ENCODE results near the gene KCNMA1. TPM values are rescaled to one million over a fixed set of nuclear protein-coding genes. Genes with fewer than 3 reads are reported as not detected.

Gene KCNMA1
- total RNA-seq, 1 experiment from 2014 or later: not detected

DNA sequence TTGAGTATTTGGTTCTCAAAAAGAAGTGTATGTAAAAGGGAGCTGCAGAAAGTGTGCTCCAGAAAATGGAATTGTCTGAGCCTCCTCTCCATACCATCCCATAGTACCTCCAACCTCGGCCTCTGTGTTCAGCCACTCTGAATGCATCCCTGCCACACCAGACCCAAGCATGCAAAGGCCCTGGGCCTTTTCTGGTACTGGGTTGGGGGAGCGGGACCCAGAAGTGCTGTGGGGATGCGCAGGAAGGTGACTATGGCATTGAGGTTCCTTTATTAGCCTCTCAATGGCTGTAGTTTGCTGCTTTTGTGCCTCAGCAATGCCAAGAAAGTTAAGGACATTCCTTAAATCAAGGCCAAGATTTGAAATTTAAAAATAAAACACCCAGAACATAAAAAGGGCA, 2.1 kb upstream of the KCNMA1 start:
- in situ Hi-C loops (cut with HindIII; ENCODE audit: low pct_unique_long_range_greater_than_20kb, low sequenced_read_pairs): no loop called here
- no peak for DNase-seq (ENCODE audit: low read depth, low spot score)

DNA sequence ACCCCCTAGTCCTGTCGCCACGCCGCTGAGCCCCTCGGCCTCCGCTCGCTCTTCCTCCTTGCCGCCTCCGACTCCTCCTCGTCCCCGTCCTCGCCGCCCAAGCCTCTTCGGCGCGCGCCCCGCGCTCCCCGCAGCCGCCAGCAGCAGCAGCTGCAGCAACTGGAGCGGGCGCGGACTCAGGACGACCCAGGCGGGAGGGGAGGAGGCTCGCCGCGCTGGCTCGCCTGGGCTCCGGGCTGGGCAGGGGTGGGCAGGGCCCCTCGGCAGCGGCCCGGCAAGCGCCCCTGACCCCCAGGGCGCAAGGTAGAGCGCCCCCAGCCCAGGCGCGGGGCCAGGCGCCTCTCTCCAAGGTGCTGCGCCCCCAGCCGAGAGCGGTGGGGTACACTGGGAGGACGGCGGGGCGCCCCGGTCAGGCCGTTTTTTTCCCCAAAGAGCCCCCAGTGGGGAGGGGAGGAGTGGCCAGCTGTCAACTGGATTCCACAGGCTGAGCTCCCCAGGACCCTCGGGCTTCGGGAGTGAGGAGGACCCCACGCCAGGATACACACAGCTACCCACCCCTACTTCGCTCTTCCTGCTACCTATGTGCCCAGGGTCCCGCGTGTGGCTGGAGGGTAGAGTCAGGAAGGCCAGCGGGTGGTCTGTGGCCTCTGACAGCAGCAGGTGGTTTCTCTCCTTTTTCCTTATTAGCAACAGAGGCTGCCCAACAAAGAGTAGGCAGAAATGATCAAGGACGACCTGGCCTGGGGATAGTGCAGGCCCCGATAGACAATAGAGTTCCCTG, 903 bp upstream of the KCNMA1 start:
- in situ Hi-C loops (cut with HindIII; ENCODE audit: low pct_unique_long_range_greater_than_20kb, low sequenced_read_pairs): no loop called here
- DNase-seq (ENCODE audit: low read depth, low spot score): no peak

DNA sequence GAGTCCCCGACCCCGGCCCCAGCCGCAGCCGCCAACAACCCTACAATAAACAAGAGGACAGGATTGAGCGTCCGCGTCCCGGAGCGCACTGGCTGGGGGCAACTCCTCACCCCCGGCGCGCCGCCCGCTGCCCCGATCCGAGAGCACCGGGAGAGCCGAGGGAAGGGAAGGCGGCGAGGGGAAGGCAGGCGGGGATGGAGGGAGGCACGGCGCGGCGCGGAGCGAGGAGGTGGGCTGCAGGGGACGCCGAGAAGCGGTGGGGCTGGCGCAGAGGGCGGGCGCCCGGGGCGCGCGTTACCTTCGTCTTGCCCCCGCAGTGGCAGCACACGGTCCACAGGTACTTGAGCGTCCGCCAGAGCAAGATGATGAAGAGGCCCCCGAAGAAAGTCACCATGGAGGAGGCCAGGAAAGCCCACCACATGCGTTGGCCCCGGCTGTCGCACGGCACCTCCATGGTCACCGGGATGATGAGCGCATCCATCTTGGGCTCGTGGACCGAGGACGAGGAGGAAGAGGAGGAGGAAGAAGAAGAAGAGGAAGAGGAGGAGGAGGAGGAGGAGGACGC, 559 bp downstream of the KCNMA1 start:
- no peak for DNase-seq (ENCODE audit: low read depth, low spot score)
- in situ Hi-C loops (cut with HindIII; ENCODE audit: low pct_unique_long_range_greater_than_20kb, low sequenced_read_pairs): no loop called here

DNA sequence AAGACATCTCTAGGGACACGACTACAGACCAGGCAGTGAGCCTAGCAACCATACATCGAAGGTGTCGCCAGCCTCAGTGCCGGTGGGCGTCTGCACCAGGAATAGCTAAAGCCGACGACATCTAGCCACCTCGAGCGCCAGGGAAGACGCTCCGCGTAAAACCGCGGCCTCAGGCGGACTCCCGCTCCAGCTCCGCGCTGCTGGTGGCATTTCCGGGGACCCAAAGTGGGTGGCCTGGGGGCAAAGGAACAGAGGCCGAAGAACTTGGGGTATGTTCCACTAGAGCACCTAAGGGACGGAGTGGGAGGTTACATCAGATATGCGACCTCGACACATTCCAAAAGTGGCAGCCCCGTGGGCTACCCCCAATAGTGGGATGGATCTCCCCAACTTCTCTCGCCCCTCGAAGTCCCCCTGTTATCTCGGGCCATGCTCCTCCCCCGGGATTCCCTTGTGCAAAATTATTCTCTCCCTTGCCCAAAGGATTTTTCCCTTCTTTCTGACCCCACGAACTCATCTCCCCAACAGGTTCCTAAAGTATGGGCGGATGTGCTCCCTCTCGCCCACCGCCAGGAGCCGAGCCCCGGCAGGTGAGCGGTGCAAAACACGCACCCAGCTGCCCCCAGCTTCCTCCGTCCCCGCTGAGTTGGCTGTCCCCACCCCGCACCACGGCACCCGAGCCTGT, 1.2 kb downstream of the KCNMA1 start:
- in situ Hi-C loops (cut with HindIII; ENCODE audit: low pct_unique_long_range_greater_than_20kb, low sequenced_read_pairs): no loop called here
- no peak for DNase-seq (ENCODE audit: low read depth, low spot score)

DNA sequence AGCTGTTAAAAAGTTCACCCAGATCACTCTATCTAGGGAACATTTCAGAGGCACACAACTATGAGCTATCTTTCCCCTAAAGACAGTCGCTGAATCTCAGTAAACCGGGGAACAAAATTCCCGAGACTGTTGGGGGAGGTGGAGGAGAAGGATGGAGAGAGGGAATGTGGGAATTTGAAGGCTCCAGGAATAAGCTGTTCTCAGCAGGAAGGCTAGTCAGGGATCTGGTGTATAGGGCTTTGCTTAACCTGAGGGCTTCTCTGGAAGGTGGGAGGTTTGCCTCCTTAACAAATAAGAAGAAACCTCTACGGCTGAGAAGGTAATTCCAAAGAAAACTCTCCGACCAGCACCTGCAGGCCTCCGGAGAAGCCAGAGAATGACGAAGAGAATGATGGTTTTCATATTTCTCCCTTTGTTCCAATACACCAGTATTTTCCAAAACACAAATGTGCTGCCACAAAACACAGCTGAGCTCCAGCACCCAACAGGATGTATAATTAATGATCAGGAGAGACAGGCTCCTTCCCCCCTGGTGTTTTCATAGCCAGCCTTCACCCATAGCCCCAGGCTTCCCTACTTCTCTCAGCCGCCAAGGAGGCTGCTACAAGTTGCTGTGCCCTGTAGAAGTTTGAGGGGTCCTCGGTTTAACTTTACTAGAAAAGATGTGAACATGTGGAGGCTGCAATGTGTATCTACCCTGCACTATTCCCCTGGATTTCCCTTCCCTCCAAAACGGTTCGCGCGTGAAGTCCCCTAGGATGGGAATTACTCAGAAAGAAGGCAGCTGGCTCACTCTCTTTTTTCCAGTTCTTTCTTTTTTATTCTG, 2.0 kb downstream of the KCNMA1 start:
- no peak for DNase-seq (ENCODE audit: low read depth, low spot score)
- in situ Hi-C loops (cut with HindIII; ENCODE audit: low pct_unique_long_range_greater_than_20kb, low sequenced_read_pairs): no loop called here

DNA sequence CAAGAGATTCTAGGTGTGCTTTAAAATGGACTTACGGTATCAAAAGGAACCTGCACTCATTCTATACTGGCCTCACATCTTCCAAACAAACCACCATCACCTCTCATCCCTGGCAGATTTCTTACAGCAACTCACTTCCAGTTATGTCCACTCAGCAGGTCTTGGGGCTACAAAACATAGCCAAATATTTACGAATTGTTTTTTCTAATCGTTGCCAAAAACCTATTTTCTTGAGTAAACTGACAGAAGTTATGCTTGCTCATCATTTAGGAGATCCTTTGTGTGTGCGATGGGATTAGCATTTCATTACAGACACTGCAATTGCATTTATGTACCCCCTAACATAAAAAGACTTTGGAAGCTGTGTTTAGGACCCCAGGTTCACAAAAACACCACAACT, 2.7 kb downstream of the KCNMA1 start:
- DNase-seq (ENCODE audit: low read depth, low spot score): no peak
- in situ Hi-C loops (cut with HindIII; ENCODE audit: low pct_unique_long_range_greater_than_20kb, low sequenced_read_pairs): no loop called here

DNA sequence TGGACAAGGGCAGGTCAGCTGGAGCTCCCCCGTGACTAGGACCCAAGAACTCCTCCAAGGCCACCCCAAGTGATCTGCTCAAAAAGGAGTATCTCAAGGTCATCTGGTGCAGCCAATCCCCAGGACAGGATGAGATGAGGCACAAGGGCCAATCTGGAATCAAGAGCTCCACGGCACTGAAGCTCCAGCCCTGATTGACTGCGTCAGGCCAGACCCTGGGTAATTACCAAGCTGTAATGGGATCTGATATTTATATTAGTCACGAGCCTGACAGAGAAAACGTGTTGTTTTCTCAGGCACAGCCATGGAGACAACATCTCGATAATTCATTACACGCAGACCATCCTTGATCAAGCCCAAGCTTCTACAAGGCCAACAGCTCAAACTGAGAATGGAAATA, 4.2 kb downstream of the KCNMA1 start:
- in situ Hi-C loops (cut with HindIII; ENCODE audit: low pct_unique_long_range_greater_than_20kb, low sequenced_read_pairs): no loop called here

DNA sequence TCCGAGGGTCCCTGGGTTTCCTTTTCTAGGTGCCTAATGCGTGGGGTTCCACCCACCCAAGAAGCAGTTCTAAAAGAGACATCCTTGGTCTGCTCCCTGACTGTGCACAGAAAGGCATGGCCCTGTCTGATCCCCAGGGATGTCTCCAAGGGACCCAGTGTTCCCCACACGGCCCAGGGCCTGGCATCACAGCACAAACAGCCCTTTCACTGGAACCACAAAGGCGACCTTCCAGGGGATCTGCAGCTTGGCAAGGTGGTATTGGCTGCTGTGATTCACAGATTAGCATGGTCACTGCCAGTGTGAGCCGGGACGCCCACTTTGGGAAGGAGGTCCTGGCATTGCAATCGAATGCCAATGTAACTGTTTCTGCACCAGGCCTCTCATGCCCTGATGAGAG, 6.4 kb downstream of the KCNMA1 start:
- DNase-seq (ENCODE audit: low read depth, low spot score): no peak
- in situ Hi-C loops (cut with HindIII; ENCODE audit: low pct_unique_long_range_greater_than_20kb, low sequenced_read_pairs): no loop called here

More for the DNA sequence above, 4.2 kb downstream of the KCNMA1 start:
- no peak for DNase-seq (ENCODE audit: low read depth, low spot score)

DNA sequence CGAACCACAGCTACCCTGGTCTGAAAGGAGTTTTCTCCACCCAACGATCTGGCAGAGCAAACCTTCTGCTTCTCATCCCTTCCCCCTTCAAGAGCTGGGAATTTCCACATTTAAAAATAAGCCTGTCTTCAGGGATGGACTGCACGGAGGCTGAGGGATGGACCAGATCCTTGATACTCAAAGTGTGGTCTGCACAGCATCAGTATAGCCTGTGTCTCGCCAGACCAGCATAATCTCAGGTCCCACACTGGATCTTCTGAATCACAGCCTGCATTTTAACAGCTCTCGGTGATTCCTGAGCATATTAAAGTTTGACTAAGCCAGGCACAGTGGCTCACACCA, 7.1 kb downstream of the KCNMA1 start:
- in situ Hi-C loops (cut with HindIII; ENCODE audit: low pct_unique_long_range_greater_than_20kb, low sequenced_read_pairs): no loop called here
- DNase-seq (ENCODE audit: low read depth, low spot score): no peak

DNA sequence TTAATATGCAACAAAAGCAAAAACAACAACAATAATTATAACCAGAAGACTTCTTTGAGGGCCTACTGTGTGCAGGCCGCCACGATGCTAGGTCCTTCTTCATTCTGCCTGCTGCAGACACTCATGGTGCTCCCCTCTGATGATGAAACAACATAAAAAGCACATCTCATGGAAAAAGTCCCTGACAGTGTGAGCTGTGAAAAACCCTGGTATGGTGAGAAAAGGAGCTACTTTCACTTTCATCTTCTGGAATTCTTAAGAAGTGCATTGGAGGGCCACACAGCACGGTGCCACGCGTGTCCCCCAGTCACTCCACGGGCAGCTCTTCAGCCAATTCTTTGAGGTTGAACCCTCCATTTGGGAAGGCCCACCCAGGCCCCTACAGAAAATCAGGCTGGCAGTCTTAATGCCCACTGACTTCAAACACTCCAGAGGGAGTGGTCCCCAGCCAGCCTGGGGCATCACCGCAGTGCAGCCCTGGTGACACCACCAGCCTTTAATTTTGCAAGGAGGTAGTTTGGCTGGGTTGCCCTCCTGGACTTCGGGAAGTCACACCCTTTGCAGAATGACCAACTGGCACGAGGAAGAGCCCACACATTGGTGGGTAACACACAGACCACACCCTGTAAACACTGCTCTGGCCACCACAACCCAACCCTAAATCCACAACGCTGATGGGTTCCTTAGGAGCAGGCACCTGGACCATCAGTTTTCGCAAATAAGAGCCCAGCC, 7.7 kb downstream of the KCNMA1 start:
- in situ Hi-C loops (cut with HindIII; ENCODE audit: low pct_unique_long_range_greater_than_20kb, low sequenced_read_pairs): no loop called here
- DNase-seq (ENCODE audit: low read depth, low spot score): no peak

DNA sequence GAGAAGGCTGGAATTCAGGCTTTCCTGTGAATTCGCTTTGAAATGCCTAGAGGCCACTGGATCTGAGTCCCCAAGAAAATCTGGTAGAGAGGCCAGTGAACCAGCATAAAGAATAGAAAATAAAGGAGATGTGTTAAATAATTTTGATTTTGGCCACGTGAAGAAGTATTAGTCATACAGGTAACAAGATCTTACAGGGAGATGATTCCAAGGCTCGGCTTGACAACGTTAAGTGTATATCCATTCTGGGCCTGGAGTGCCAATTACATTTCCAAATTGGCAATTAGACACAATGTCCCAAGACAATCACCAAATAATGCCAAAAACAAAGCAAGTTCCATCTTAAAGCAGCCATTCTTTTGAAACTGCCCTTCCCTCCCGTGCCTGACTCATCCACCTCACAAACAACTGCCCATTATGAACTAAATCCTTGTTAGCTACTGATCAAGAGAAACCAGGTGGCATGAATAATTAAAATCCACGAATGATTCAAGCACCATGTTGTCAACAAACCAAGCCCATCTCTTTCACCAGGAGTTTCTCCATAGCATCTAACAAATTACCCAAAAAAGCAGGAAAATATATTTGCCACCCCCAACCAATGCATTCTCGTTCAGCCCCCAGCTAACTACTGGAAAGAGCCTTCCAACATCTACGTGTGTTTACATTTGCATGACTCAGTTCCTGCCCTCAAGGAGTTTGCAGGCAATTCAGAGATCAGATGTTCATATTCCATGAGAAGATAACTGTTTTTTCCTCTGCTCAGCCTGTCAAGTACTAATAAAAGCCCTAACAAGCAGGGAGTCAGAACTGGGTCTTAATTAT, 8.5 kb downstream of the KCNMA1 start:
- DNase-seq (ENCODE audit: low read depth, low spot score): no peak
- in situ Hi-C loops (cut with HindIII; ENCODE audit: low pct_unique_long_range_greater_than_20kb, low sequenced_read_pairs): no loop called here

DNA sequence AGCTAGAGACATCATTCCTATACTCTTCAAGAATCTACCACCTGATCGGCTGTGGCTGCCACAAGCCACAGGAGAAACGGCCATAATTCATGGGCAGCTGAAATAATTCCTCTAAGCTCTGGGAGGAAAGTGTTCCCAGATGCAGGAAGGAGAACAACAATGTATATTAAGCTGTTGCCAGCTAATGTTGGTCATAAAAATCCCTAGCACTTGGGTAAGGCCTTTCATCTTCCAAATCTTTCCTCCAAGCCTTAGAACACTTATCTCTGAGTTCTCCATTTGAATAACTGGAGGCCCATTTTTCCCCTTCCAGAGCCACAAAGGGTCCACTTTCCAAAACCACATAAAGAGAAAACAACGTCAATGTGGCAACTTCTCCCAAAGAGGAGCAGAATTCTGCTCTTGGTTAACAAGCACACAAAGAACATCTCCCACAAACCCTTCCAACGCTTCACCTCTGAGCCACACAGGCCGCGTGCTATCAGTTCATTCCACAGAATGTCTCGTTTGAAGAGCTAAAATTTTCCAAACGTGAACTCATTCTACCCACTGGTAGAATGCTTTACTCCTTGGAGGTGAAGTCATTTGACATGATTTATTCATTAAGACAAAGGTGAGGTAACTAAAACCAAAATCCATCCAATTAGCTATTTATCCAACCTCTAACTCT, 11.2 kb downstream of the KCNMA1 start:
- DNase-seq (ENCODE audit: low read depth, low spot score): no peak
- in situ Hi-C loops (cut with HindIII; ENCODE audit: low pct_unique_long_range_greater_than_20kb, low sequenced_read_pairs): no loop called here

DNA sequence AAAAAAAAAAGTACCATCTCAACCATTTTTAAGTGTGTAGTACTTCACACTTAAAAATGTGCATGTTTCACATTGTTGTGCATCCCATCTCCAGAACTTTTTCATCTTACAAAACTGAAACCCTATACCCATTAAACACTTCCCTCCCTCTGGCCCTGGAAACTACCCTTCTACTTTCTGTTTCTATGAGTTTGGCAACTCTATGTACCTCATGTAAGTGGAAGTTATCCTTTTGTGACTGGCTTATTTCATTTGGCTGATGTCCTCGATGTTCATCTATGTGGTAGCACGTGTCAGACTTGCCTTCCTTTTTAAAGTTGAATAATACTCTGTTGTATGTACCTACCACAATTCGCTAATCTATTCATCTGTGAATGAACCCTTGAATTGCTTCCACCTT, 12.2 kb downstream of the KCNMA1 start:
- no peak for DNase-seq (ENCODE audit: low read depth, low spot score)
- in situ Hi-C loops (cut with HindIII; ENCODE audit: low pct_unique_long_range_greater_than_20kb, low sequenced_read_pairs): no loop called here

DNA sequence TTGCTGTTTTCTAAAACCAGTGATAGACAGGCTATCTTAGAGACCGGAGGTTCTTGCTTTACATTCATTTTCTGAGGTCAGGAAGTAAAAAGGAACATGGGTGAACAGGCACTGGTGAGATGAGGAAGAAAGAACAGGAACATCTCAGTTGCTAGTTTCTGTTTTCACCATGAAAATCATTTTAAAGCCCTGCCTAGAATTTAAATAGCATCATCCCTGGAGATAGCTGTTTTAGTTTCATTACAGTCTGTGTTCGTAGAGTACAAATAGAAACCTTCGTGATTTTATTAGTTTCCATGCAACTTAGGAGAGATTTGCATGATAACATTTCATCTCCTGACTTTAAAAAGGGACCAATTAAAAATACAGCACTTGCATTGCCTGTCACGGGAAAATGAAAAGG, 14.7 kb downstream of the KCNMA1 start:
- in situ Hi-C loops (cut with HindIII; ENCODE audit: low pct_unique_long_range_greater_than_20kb, low sequenced_read_pairs): no loop called here
- DNase-seq (ENCODE audit: low read depth, low spot score): no peak

DNA sequence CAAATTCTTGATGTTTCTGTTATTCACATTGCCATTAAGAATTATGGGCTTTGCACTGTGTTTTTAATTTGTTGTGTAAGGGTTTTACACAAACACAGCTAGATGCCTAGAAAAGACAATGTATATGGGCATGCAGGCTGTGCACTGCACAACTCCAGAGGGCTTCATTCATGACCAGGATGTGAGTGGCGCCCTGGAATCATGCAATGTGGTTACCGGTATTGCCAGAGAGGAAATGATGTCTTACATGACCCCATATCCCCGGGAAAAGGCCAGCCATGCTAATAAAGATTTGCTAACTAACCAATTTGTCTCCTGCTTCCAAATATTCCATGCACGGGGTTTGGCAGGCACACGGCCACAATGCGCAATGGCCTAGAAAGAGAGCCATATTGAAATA, 16.9 kb downstream of the KCNMA1 start:
- in situ Hi-C loops (cut with HindIII; ENCODE audit: low pct_unique_long_range_greater_than_20kb, low sequenced_read_pairs): no loop called here
- no peak for DNase-seq (ENCODE audit: low read depth, low spot score)

DNA sequence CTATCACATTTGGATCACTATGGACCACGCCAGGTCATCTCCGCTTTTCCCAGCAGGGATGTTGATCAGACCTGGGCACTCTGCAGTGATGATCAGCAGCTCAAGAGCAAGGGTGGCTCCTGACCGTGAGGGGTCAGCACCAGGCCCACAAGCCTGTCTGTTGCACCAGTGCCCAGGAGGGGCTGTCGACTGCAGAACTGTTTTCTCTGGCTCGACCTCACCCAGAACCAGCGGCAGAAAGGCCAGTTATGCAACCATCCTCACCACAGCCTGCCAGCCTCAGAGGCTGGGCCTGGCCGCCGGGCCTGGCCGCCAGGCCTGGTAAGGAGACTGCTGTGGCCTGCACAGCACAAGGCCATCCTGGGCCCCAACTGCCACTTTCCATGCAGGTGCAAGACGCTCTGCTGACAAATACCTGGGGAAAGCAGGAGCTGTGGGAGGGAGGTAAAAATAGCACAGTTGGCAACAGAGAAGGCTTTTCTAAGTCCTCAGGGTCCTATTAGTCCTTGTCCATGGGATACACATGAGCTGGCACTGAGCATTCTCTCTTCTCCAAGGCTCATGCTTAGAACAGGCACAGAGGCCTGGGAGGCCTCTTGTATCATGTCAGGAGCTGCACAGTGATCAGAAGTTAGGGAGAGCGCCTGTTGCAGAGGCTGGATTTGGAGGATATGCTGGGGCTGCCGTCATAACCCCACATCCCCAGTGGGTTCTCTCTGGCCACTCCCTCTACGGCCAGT, 17.5 kb downstream of the KCNMA1 start:
- in situ Hi-C loops (cut with HindIII; ENCODE audit: low pct_unique_long_range_greater_than_20kb, low sequenced_read_pairs): no loop called here
- no peak for DNase-seq (ENCODE audit: low read depth, low spot score)
